CD4-positive, alpha-beta T cell treated with Interleukin-4 for 1 hour (primary cell): ENCODE data around the gene ADIPOR1.
"Not testable (repeated sequence)": the region's sequence is repeated elsewhere in the genome, so short reads cannot be mapped to it uniquely, and the experiment has no call there.

ENCODE experiments used
- DNase-seq, 2 donors: peaks; one replicate each; pipeline ENCODE4 v3.0.0-alpha.2; 2020 to 2022

The ADIPOR1 gene

GRCh38 chr1:202968351-202968750 lies 10.2 kb upstream of the ADIPOR1 start:
- DNase-seq: no peak

GRCh38 chr1:202967684-202968281 lies 9.7 kb upstream of the ADIPOR1 start:
- DNase-seq: peak; percentile 24 to 48

- no peak for DNase-seq
Observed at GRCh38 chr1:202966006-202966898, 8.1 kb upstream of the ADIPOR1 start.

GRCh38 chr1:202965422-202965821 lies 7.3 kb upstream of the ADIPOR1 start:
- no peak for DNase-seq

GRCh38 chr1:202964791-202965410 lies 6.8 kb upstream of the ADIPOR1 start:
- DNase-seq: no peak

- DNase-seq: no peak
Observed at GRCh38 chr1:202961220-202961880, 3.2 kb upstream of the ADIPOR1 start.

- no peak for DNase-seq
Observed at GRCh38 chr1:202959276-202959620, 1.1 kb upstream of the ADIPOR1 start.

GRCh38 chr1:202958544-202959275 lies 598 bp upstream of the ADIPOR1 start:
- no peak for DNase-seq

GRCh38 chr1:202956969-202957368 lies 1.1 kb downstream of the ADIPOR1 start:
- no peak for DNase-seq

- DNase-seq: no peak
Observed at GRCh38 chr1:202954057-202954745, 3.9 kb downstream of the ADIPOR1 start.

- DNase-seq: no peak
Observed at GRCh38 chr1:202953392-202953791, 4.7 kb downstream of the ADIPOR1 start.

GRCh38 chr1:202952818-202953217 lies 5.3 kb downstream of the ADIPOR1 start:
- DNase-seq: peak; percentile 30 to 66

GRCh38 chr1:202952099-202952498 lies 6.0 kb downstream of the ADIPOR1 start:
- DNase-seq: no peak

- no peak for DNase-seq
Observed at GRCh38 chr1:202951437-202951836, 6.7 kb downstream of the ADIPOR1 start.

GRCh38 chr1:202945483-202945882 lies 12.6 kb downstream of the ADIPOR1 start:
- no peak for DNase-seq

GRCh38 chr1:202944438-202944921 lies 13.6 kb downstream of the ADIPOR1 start:
- no peak for DNase-seq

- no peak for DNase-seq
Observed at GRCh38 chr1:202942426-202942825, 15.7 kb downstream of the ADIPOR1 start.

GRCh38 chr1:202941372-202941771 lies 16.7 kb downstream of the ADIPOR1 start:
- DNase-seq: no peak

- DNase-seq: no peak
Observed at GRCh38 chr1:202940561-202940960, 17.6 kb downstream of the ADIPOR1 start.

- no peak for DNase-seq
Observed at GRCh38 chr1:202938287-202938925, 19.7 kb downstream of the ADIPOR1 start.

- not testable (repeated sequence) for DNase-seq
Observed at GRCh38 chr1:202936409-202936808, 21.7 kb downstream of the ADIPOR1 start.
